ENCODE results near the gene RAP1GAP2.
A peak's percentile ranks its signal among the peaks of the same experiment; 100 is the strongest.

RAP1GAP2 gene

DNA sequence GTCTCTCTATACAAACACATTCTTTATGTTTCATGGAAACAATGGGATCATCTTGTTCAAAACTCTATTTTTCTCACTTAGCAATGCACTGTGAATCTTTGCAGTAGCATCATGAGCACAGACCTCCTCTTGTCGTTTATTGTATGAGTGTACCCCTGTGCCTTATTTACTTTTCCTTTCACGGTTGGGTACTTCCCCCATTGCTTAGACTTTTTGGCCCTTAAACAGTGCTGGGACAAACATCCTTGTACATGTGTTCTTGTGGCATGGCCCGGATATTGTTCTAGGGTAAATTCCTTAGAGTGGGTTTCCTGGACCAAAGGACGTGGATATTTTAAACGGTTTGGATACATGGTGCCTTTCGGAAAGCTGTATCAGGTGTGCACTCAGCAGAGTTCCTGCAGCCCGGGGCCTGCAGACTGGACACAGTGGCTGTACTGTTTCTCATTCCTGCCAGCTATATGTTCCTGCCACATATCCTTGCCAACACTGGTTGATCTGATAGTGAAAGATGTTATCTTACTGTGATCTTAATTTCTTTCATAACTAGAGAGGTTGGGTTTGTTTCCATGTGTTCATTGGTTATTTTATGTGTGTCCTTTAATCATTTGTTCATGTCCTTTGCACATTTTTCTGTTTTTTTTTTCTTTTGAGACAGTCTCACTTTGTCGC, 156.1 kb downstream of the RAP1GAP2 start:
- no peak for DNase-seq

DNA sequence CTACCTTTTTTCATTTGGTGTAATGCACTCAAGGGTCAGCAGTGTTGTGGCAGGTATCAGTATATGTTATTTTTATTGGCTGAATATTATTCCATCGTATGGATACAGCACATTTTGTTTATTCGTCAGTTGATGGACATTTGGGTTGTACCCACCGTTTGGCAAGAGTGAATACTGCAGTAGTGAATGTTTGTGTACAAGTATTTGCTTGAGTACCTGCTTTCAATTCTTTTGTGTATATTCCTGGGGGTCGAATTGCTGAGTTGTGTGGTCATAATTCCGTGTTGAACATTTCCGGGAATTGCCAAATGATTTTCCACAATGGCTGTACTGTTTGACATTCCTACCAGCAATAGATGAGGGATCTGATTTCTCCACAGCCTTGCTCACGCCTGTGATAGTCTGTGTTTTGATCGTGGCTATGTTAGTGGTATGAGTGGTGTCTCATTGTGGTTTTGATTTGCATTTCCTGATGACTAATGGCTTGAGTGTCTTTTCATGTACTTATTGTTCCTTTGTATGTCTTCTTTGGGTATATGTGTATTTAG, 158.7 kb downstream of the RAP1GAP2 start:
- DNase-seq: peak; percentile 63

DNA sequence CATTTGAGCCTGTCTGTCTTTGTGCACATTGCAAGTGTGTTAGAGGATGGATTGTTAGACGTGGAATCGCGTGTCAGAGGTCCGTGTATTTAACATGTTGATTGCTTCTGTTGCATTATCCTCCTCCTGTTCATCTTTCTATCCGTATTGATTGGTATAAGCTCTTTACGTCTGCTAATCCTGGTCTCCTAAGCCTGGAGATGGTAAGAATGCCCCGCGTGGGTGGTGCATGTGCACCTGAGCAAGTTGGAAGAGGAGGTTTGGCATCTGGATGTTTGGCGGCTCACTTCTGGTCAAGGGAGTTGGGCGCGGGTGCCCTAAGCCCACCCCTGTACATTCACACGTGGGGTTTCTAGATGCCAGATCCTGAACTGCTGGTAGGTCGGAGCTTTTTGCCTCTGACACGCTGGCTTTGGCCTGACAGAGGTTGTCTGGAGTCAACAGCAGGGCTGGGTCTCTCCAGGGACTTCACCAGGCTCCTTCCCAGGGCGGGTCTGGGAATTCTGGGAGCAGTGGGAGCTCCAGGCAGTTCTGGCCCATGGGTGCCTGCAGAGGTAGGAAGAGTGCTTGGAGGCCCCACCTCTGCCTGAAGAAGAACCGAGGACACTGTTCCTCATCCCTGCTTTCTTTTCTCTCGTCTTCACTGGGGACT, 159.8 kb downstream of the RAP1GAP2 start:
- no peak for DNase-seq

DNA sequence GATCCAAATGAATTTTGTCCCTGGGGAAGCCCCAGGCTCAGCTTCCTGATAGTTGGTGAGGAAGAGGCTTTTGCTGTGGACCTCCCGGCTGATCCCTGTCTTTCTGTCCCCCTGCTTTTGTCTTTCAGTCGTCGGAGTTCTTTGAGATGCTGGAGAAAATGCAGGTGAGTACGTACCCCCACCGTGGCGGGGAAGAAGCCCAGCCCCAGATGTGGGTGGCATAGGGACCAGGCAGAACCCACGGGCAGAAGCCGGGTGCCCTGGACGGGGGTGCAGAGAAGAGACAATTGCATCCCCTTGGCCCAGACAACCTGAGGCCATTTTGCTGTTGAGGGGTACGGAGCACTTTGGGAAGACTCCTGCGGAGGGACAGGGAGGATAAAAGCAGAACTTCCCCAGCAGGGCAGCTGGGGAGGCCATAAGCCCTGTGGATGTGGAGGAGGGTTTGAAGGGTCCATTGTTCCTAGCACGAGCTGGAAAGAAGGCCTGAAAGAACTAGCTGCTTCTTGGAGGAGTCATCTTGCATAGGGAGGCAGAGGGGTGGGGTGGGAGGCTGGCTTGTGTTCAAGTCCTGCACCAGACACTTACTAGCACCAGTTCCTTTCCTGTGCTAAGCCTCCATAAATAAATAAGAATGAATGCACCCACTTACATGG, 161.5 kb downstream of the RAP1GAP2 start:
- DNase-seq: no peak

DNA sequence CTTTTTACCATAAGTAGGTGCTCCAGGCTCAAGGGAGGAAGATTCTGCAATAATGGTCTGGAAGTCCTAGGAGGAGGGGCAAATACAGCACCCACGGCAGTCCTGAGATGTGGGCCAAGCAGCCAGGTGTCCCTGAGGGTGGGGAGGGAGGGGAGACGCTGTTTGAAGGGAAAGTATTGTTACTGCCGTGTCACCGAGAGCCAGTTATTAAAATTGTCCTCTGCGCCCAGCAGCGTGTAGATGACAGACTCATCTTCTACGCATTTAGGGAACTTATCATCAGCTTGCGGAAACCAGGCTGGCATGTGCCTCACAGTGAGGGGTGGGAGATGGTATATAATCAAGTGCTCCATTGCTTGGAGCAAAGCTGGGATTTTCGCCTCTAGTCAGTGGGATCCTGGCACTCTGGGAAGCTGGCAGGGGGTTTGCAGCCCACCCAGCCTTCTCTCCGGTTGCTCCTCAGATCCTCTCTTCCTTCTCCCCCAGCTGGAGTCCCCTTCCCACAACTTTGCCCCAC, 162.5 kb downstream of the RAP1GAP2 start:
- DNase-seq: peak; percentile 16

DNA sequence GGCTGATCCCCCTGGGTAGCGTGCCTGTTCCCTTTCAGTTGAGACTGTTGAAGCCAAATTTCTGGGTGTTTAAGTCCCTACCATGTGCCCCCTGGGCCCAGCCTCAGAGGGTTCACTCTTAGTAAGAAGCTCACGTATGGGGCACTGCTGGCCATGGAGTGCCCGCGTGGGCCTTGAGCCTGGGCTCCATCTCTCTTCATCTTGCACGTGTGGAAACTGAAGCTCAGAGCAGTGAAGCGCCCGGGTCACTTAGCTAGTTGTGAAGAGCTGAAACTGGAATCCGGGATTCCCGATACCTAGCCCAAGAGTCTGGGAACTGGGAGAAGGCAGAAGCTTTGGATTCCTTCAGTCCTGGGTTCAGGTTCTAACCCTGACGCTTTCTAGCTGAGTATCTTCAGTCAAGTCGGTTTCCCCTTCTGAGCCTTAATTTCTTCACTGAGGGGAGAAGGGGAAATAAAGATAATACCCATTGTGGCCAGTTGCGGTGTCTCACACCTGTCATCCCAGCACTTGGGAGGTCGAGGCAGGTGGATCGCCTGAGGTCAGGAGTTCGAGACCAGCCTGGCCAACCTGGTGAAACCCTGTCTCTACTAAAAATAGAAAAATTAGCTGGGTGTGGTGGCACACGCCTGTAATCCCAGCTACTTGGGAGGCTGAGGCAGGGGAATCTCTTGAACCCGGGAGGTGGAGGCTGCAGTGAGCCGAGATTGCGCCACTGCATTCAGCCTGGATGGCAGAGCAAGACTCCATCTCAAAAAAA, 163.3 kb downstream of the RAP1GAP2 start:
- no peak for DNase-seq

DNA sequence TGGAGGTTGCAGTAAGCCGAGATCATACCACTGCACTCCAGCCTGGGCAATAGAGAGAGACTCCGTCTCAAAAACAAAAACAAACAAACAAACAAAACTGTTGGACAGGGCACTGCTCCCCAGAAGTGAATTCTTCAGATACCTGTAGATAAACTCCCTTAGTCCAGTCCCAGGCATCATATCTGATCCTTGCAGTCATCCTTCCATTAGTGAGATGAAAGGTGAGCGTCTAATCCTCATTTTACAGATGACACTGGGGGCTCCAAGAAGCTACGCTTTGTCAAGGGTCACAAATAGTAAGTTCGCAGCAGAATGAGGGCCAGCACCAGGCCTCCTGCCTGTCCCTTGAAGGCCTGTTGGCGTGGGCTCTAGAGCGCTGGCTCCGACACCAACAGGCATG, 165.2 kb downstream of the RAP1GAP2 start:
- no peak for DNase-seq

DNA sequence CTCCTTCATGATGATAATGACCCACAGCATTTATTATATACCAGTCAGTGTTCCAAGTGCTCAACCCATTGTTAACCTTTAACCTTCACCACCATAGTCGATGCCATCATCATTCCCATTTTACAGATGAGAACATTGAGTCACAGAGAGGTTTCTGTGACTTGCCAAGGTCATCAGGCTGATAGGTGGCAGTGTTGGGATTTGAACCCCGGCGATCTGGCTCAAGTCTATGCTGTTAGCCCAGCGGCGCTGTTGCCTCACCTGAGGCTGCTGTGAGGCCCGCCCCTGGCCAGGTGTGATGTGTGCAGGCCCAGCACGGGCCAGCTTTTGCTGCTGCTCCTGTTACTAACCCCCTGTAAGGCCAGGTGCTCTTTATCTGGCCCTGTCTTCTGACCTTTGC, 166.0 kb downstream of the RAP1GAP2 start:
- no peak for DNase-seq

DNA sequence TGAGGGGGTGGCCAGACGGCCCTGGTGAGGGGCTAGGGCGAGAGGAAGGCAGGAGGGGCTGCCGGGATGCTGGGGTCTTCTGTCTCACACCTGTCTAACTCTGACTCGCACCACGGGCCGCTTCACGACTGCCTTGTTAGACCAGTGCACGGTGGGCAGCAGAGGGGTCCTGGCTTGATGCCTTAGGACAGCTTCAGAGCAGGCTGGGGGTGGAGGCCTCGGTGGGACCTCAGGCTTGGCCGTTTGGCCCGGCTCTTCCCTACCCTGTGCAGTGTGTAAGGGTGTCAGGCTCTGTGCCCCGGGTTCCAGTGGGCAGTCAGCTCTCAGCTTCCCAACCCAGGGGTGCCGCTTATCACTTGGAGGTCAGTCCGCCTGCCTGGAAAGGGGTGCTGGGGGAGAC, 166.5 kb downstream of the RAP1GAP2 start:
- no peak for DNase-seq

DNA sequence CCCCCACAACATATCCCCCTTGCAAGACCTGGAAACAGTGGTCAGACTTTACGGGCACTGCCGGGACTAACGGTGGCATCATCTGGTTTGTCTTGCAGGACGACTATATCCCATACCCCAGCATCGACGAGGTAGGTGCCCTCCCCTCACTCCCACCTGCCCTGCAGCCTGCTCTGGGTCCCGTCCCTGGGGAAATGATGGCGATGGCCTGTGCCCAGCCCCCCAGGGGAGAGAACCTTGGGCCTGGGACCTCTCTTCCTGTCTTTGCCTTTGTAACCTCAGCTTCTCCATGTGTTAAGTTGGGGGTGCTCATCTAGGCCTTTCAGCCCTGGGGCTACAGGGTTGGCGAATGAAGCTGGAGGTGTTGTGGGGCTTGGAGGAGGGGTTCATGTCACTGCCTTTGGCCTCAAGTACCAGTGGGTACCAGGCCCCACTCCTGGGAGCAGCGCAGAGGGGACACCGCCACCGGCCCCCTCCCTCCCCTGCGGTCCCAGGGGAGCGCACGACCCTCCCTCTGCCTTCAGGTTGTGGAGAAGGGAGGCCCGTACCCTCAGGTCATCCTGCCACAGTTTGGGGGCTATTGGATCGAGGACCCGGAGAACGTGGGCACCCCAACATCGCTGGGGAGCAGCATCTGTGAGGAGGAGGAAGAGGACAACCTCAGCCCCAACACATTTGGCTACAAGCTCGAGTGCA, 167.2 kb downstream of the RAP1GAP2 start:
- DNase-seq: no peak

DNA sequence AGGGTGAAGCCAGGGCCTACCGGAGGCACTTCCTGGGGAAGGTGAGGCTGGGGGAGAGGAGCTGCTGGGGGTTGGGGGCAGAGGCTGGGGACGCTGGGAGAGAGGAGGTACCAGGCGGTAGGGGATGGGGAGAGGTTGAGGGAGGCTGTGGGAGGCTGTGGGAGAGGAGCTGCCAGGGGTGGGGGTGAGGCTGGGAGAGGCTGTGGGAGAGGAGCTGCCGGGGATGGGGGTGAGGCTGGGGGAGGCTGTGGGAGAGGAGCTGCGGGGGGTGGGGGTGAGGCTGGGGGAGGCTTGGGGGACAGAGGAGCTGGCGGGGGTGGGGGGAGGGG, 167.8 kb downstream of the RAP1GAP2 start:
- no peak for DNase-seq

DNA sequence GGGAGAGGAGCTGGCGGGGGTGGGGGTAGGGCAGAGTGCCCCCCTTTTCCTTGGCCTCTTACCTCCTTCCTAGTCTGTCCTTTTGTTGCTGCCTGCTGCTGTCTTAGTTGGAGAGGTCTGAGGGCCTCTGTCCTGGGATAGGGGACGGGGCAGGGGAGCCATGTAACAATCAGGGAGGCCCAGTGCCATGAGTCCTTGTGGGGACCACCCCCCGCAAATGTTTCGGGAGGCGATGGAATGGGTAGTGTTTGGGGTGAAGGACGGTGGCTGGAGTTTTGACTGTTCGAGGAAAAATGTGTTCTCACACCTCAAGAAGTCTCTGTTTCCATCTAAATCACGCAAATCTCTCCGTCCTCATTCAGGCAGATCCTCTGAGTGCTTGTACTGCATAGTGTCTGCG, 168.1 kb downstream of the RAP1GAP2 start:
- no peak for DNase-seq

DNA sequence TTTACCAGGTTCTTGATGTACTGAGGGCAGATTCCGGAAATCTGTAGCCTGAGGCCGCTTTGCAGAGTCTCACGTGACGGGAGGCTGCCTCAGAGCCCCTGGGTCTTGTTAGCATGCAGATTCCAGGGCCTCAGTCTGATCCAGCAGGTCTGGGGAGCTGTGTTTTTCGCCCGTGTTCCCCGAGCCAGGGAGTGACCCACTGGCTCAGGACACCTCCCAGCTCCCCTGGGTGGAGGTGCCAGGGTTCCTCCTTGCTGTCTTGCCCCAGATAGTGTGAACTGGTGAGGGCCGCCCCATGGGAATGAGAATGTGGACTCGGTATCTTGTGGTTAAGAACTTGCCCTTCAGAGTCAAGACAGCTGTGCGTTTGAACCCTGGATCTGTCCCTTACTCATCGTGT, 168.6 kb downstream of the RAP1GAP2 start:
- no peak for DNase-seq

DNA sequence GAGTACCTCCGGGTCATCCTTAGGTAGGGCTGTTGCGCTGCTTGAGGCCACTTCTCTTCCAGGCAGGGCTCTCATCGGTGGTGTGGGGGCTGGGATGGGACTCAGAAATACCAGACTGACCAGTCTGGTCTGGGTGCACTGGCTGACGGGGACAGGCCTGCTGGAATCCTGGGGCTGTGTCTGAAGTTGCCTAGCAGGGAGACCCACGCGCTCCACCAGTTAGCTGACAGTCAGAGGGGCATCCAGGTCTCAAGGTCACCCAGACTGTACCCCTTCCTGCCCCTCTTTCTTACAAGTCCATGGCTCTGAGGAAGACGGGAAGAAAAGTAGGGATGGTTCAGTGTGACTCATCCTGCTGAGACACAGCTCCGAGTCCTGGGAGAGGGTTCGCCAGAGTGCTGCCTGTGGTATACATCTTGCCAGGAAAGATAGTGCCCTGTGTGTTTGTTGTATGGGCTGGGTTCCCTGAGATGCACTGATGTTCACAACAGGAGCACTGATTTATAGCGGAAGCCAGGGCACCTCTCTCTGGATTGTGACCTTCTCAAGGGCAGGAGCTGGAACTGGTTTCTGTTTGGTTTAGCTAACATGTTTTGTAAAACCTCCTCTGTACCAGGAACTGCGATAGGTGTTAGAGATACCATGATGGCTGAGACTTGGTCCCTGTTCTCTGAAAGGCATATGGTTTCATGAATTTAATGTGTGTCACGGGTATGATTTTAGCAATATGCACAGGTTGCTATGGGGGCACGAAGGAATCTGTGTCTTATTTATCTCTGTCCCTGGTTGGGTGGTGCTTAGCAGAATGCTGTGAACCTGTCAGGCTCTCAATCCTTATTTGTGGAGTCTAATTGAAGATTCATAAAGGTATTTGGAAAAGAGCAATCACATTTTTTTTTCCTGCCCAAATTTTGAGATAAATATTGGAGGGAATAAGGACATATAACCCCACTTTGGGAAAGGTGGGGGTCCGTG, 169.7 kb downstream of the RAP1GAP2 start:
- DNase-seq: no peak

DNA sequence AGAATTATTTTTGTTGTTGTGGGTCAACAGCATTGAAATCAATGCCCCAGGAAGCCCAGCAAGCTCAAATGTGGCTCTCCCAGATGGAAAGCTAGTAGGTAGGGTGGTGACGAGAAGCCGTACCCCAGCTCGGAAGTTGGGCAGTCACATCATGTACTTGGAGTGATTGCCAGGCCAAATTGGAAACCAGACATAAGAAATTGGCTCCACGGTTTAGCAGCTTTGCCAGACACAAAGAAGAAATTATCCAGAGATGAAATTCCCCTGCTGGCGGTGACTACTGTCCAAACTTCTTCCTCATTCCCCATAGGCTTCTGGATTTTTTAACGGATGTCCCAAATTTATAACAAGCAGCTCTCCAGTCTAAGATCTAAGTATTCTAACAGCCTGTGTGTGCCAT, 171.3 kb downstream of the RAP1GAP2 start:
- no peak for DNase-seq

DNA sequence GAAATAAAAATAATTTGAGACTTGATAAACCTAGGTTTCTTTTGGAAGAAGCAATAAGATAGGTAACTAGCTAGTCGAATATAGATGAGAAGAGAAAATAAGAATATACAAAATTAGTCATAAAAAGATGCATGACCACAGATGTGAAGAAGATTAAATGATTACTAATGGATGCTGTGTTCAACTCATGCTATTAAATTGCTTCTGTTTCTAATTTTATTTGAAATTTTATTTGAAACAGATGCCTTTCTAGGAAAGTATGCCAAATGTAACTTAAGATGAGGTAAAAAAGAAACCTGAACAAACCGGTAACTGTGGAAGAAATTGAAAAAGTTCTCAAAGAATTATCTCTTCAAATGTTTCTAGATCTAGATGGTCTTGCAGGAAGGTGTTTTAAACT, 175.6 kb downstream of the RAP1GAP2 start:
- no peak for DNase-seq

DNA sequence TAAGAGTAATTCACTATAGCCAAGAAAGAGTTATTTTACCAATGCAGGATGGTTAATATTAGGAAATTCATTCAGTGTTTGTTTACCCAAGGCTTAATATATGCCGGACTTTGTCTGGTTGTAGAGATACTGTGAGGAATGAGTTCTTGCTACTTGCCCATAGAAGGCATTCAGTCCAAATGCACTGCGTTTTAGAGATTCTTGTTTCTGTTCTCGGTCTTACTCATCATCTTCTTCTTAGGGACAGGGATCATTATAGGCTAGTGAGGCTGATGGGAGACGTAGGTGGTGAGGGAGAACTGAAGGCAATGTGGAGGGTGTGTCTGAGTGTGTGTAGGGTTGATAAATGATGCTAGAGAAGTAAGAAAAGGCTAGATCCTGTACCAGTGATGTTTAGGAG, 176.5 kb downstream of the RAP1GAP2 start:
- DNase-seq: no peak

DNA sequence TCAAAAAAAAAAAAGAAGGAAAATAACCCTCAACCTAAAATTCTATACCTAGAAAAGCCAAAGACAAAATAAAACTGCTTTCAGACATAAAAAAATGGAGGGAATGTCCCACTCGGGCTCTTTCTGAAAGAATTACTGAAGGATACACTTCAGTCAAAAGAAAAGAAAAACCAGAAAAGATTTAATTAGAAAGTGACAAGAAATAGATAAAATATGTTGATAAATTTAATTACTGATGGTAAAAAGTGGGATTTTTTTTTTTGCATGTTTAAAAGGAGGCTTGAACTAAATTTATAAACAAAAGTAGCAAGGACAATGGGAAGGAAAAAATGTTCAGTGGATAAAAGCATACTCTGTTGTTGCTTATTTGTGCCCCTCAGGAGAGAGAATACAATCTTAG, 178.1 kb downstream of the RAP1GAP2 start:
- DNase-seq: no peak

DNA sequence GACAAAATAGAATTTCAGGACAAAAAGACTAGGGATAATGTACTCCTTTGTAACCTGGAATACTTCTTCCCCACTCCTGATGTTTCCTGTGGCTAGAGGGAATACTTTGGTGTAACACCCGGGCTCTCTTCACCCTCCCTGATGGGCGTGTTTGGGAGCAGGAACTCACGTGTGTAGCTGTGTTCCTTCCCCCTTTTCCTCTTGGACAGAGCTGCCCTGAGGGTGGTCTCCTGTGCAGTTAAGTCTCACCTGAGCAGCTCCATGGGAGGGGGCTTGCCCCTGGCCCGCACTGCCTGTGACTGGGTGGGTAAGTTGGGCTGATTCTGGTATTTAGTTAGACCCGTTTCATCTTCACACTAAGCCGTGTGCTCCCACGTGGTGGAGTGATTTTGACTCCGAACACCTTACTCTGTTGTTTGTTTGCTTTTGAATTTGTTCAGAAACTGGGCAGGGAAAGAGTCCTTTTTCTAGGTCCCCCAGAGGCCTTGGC, 179.3 kb downstream of the RAP1GAP2 start:
- DNase-seq: no peak

DNA sequence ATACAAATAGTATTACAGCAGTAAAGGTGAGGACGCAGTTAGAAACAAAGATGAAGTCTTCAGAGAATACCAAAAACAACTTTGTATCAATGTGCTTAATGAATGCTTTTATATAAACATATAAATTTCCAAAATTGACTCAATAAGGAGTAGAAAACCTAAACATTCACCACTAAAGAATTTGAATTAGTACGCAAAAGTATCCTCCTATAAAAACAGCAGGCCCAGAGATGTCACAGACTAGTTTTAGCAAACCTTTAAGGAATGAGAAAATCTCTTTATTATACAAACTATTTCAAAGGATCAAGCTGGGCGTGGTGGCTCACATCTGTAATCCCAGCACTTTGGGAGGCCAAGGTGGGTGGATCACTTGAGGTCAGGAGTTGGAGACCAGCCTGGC, 180.9 kb downstream of the RAP1GAP2 start:
- DNase-seq: no peak

DNA sequence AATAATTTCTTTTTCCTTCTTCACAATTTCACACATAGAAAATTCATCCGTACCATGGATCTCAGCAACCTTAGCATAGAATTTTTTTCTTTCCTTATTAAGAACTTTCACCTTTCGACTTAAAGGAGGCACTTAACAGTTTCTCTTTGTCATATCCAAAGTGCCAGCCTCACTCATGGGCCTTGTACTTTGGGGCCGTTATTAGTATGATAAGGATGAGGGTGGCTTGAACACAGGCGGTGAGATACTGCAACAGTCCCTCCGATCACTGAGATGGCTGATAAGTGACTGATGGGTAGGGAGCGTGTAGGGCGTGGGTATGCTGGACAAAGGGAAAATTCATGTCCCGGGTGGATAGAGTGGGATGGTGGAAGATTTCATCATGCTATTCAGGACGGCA, 181.9 kb downstream of the RAP1GAP2 start:
- no peak for DNase-seq
